GM12878 (cell line): Measurements from ENCODE around the gene RAD23B. TPM values are rescaled to one million over a fixed set of nuclear protein-coding genes. Genes with fewer than 3 reads are reported as not detected.

Experiments
- ATAC-seq: fragments of 200-7000 bp; cut with Tn5 transposase; 3 replicates; pipeline ENCODE4 v1.9.1; 2020; ENCODE audit warnings: mild to moderate bottlenecking, moderate library complexity
- BruUV-seq: library from RNA; stranded (reverse); fragments of 400-500 nt; replicated peaks from 2 replicates; lab custom pipeline; 2021; lab: Mats Ljungman, UMichigan
- CTCF ChIA-PET: fragments of 300-600 bp; sonication (Branson Sonifier 250); formaldehyde crosslinking; extraction: SDS; loops from one replicate; lab custom pipeline; 2021; ENCODE audit warnings: inconsistent platforms; lab: Yijun Ruan, JAX
- POLR2A ChIA-PET: fragments of 350-600 bp; formaldehyde crosslinking; extraction: SDS; loops from one replicate; lab custom pipeline; 2021; ENCODE audit warnings: inconsistent platforms; lab: Charles Lee
- RAD21 ChIA-PET: fragments of 300-600 bp; sonication (Branson Sonifier 250); formaldehyde crosslinking; loops from one replicate; lab custom pipeline; 2023; ENCODE audit warnings: antibody characterized with exemption; ENCODE audit not compliant: unreplicated experiment; lab: Charles Lee
- SMC1A ChIA-PET: fragments of 300-600 bp; sonication (Branson Sonifier 250); formaldehyde crosslinking; loops from one replicate; lab custom pipeline; 2023; ENCODE audit not compliant: unreplicated experiment, uncharacterized antibody; lab: Charles Lee
- DNase-seq: peaks from one replicate; pipeline ENCODE4 v3.0.0-alpha.2; 2011; ENCODE audit warnings: low read depth, low spot score
- FAIRE-seq: peaks from 3 replicates; lab custom pipeline; 2011; peaks lifted over from hg19 to GRCh38; lab: Jason Lieb, UNC
- H2AFZ ChIP-seq: 2 replicates; pipeline ENCODE4 v1.6.0; 2011; ENCODE audit warnings: low read depth, low read length, control low read depth; ENCODE audit not compliant: control insufficient read depth
- H3K27ac ChIP-seq: 2 replicates; pipeline ENCODE4 v1.5.1; 2011; ENCODE audit warnings: control low read depth; ENCODE audit not compliant: control insufficient read depth, insufficient read depth
- H3K27me3 ChIP-seq, 2 experiments: replicated peaks in 1 of 2; 2 replicates each; pipeline versions ENCODE4 v1.6.0 to v1.6.1; 2011; ENCODE audit warnings: low read length in 1 of 2; ENCODE audit not compliant: control insufficient read depth in 2 of 2, insufficient read depth in 2 of 2
- H3K36me3 ChIP-seq, 2 experiments: 2 replicates each; pipeline ENCODE4 v1.5.1; 2011; ENCODE audit warnings: low read length in 1 of 2; ENCODE audit not compliant: control insufficient read depth in 2 of 2, insufficient read depth in 2 of 2
- H3K4me1 ChIP-seq: 2 replicates; pipeline ENCODE4 v1.6.1; 2011; ENCODE audit warnings: mild to moderate bottlenecking, low read length, moderate library complexity, mixed read lengths; ENCODE audit not compliant: control insufficient read depth, insufficient read depth
- H3K4me2 ChIP-seq: 2 replicates; pipeline ENCODE4 v1.6.0; 2011; ENCODE audit warnings: control low read depth; ENCODE audit not compliant: control insufficient read depth, insufficient read depth
- H3K4me3 ChIP-seq: fragments of 200-600 bp; sonication (generic); 2 replicates; pipeline ENCODE4 v1.5.1; 2016
- H3K79me2 ChIP-seq: 2 replicates; pipeline ENCODE4 v1.6.0; 2011; ENCODE audit warnings: low read length; ENCODE audit not compliant: control insufficient read depth, insufficient read depth
- H3K9ac ChIP-seq: 2 replicates; pipeline ENCODE4 v1.8.0; 2011; ENCODE audit warnings: low read length, control low read depth, mixed read lengths; ENCODE audit not compliant: control insufficient read depth, insufficient read depth
- H3K9me3 ChIP-seq: replicated peaks from 3 replicates; pipeline ENCODE4 v1.5.1; 2011; ENCODE audit warnings: mild to moderate bottlenecking, low read length; ENCODE audit not compliant: control insufficient read depth, insufficient read depth
- H4K20me1 ChIP-seq: 2 replicates; pipeline ENCODE4 v1.6.0; 2011; ENCODE audit not compliant: control insufficient read depth, insufficient read depth
- BRCA1 ChIP-seq: IDR thresholded peaks from 2 replicates; pipeline ENCODE4 v1.6.1; 2011; ENCODE audit warnings: low read depth, low read length, improper control_type of control experiment
- CREB1 ChIP-seq: IDR thresholded peaks from 2 replicates; pipeline ENCODE4 v1.6.1; 2012; ENCODE audit warnings: low read depth, mild to moderate bottlenecking, inconsistent platforms
- EZH2 ChIP-seq: IDR thresholded peaks from 2 replicates; pipeline ENCODE4 v1.6.1; 2012; ENCODE audit warnings: low read depth, mild to moderate bottlenecking, control low read depth, inconsistent platforms, low read length, borderline replicate concordance; ENCODE audit not compliant: control insufficient read depth
- HCFC1 ChIP-seq: fragments of 150-350 bp; IDR thresholded peaks from 2 replicates; pipeline ENCODE4 v1.6.1; 2014; ENCODE audit warnings: low read length
- HDAC6 ChIP-seq: fragments of 200-600 bp; sonication (generic); IDR thresholded peaks from one replicate; pipeline ENCODE4 v1.8.0; 2017; ENCODE audit warnings: antibody characterized with exemption; ENCODE audit not compliant: unreplicated experiment
- HDGF ChIP-seq: fragments of 450-650 bp; IDR thresholded peaks from 2 replicates; pipeline ENCODE4 v1.6.1; 2016; ENCODE audit warnings: antibody characterized with exemption
- IKZF1 ChIP-seq: fragments of 450-650 bp; conservative IDR thresholded peaks from 2 replicates; pipeline ENCODE4 v1.6.1; 2017; ENCODE audit warnings: antibody characterized with exemption, mild to moderate bottlenecking
- JUNB ChIP-seq: IDR thresholded peaks from 2 replicates; pipeline ENCODE4 v1.6.1; 2016; ENCODE audit warnings: antibody characterized with exemption, mild to moderate bottlenecking
- JUND ChIP-seq: IDR thresholded peaks from 2 replicates; pipeline ENCODE4 v1.6.1; 2012; ENCODE audit warnings: low read depth, mild to moderate bottlenecking, low read length, improper control_type of control experiment, moderate library complexity
- KLF5 ChIP-seq: fragments of 450-650 bp; IDR thresholded peaks from 2 replicates; pipeline ENCODE4 v1.6.1; 2014; ENCODE audit warnings: mild to moderate bottlenecking; ENCODE audit not compliant: partially characterized antibody
- NFIC ChIP-seq: IDR thresholded peaks from 2 replicates; pipeline ENCODE4 v1.6.1; 2012; ENCODE audit warnings: low read depth, mild to moderate bottlenecking, inconsistent platforms, low read length, moderate library complexity
- NR2F1 ChIP-seq: fragments of 450-650 bp; conservative IDR thresholded peaks from 2 replicates; pipeline ENCODE4 v1.6.1; 2017; ENCODE audit warnings: mild to moderate bottlenecking
- PML ChIP-seq: IDR thresholded peaks from 2 replicates; pipeline ENCODE4 v1.6.1; 2012; ENCODE audit warnings: low read length, inconsistent platforms
- RB1 ChIP-seq: fragments of 450-650 bp; formaldehyde crosslinking; IDR thresholded peaks from 2 replicates; pipeline ENCODE4 v1.6.1; 2017; ENCODE audit warnings: mild to moderate bottlenecking, borderline replicate concordance
- SIN3A ChIP-seq: IDR thresholded peaks from 2 replicates; pipeline ENCODE4 v1.6.1; 2012; ENCODE audit warnings: low read depth, low read length, improper control_type of control experiment
- SMAD1 ChIP-seq: fragments of 450-650 bp; IDR thresholded peaks from 2 replicates; pipeline ENCODE4 v1.6.1; 2018; ENCODE audit warnings: mild to moderate bottlenecking, low read depth; ENCODE audit not compliant: partially characterized antibody
- SRF ChIP-seq, 2 experiments: IDR thresholded peaks; 2 replicates each; pipeline ENCODE4 v1.6.1; 2011; ENCODE audit warnings: low read depth in 2 of 2, low read length in 2 of 2, mild to moderate bottlenecking in 1 of 2, moderate library complexity in 1 of 2
- TARDBP ChIP-seq: IDR thresholded peaks from 2 replicates; pipeline ENCODE4 v1.6.1; 2016; ENCODE audit warnings: borderline replicate concordance
- ZNF24 ChIP-seq: fragments of 450-650 bp; IDR thresholded peaks from 2 replicates; pipeline ENCODE4 v1.6.1; 2017; ENCODE audit warnings: antibody characterized with exemption, mild to moderate bottlenecking
- ZNF622 ChIP-seq: fragments of 450-650 bp; IDR thresholded peaks from 2 replicates; pipeline ENCODE4 v1.6.1; 2017; ENCODE audit warnings: mild to moderate bottlenecking, inconsistent platforms
- ZZZ3 ChIP-seq: IDR thresholded peaks from 2 replicates; pipeline ENCODE4 v1.6.1; 2011; ENCODE audit warnings: low read depth; ENCODE audit not compliant: control insufficient read depth, insufficient read length
- WGBS: methylation state at CpG from one replicate; pipeline ENCODE4 v1.1.6; 2016; ENCODE audit warnings: low lambda C conversion rate; ENCODE audit not compliant: insufficient replicate concordance, insufficient coverage; ENCODE audit errors: missing lambda C conversion rate; 5-methylcytosine and 5-hydroxymethylcytosine counted together
- in situ Hi-C: fragments of 300-500 bp; cut with MboI; formaldehyde crosslinking; loops from 9 replicates; pipeline ENCODE4 v1.14.3; 2018; ENCODE audit warnings: mixed read lengths
- intact Hi-C: fragments of 100-400 bp; cut with micrococcal nuclease; formaldehyde crosslinking; loops from one replicate; pipeline ENCODE4 v1.14.2; 2022; ENCODE audit not compliant: unreplicated experiment
- polyA plus RNA-seq, 11 experiments: library from polyadenylated mRNA; depleted of rRNA in 4 of 11; unstranded in 6 of 11; stranded (reverse) in 5 of 11; fragments of >200 nt; fragmentation: Nextera tagmentation in 4 of 11; fragmentation: Illumina TruSeq in 1 of 11; extraction: Ambion mirVana in 4 of 11; extraction: Trizol in 1 of 11; gene quantifications; 1 replicate in 1 of 11; 2 replicates in 10 of 11; pipeline versions ENCODE4 v1.2.1 to v1.2.3, GENCODE V29; 2011 to 2016; ENCODE audit warnings: inconsistent platforms in 2 of 11, missing spikeins in 2 of 11, low read depth in 1 of 11
- total RNA-seq, 4 experiments: library from RNA; depleted of rRNA in 3 of 4; stranded (reverse); fragments of >200 nt in 3 of 4; fragmentation: Illumina TruSeq in 1 of 4; extraction: Trizol in 1 of 4; gene quantifications; 2 replicates each; pipeline versions ENCODE4 v1.2.1 to v1.2.3, GENCODE V29; 2013 to 2021
- TF ChIP-seq, protein P1 (sequence below): IDR thresholded peaks from 2 replicates; pipeline ENCODE4 v1.6.1; 2012; ENCODE audit warnings: low read depth, low read length, improper control_type of control experiment
- TF ChIP-seq, protein P2 (sequence below): fragments of 450-650 bp; IDR thresholded peaks from 2 replicates; pipeline ENCODE4 v1.6.1; 2017; ENCODE audit warnings: antibody characterized with exemption, mild to moderate bottlenecking, moderate library complexity

Gene RAD23B
- total and polyA plus RNA-seq, 10 of the 15 experiments (the other 5 are each of a cell fraction or from before 2014, with no cell fraction given) = 10.3 to 256 (median 54.6) TPM

DNA sequence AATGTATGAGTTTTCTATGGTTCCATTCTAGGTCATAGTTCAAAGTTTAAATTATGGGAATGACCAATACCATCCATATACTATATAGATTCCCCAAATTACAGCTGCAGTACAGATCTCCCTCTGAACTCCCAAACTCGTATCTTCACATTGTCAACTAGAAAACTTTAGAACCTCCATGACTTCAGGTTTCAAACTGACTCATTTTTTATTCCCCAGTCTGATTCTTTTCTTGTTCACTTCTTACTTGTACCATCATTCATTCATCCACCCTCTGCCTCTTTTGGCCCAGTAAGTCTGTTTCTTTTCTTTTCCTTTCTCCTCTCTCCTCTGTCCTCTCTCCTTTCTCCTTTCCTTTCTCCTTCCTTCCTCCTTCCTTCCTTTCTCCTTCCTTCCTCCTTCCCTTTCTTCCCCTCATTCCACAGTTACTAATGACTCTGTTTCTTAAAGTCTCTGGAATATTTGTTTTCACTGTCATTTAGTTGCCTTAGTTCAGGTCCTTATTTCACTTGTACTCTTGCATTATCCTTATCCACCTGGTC is 30.5 kb downstream of the RAD23B start:
- CTCF ChIA-PET = interaction anchor here (0.8 to 1.1 kb wide), 2 partner anchors 9 to 27 kb away, joined by 3 read pairs; no protein-coding TSS in a partner anchor
- no peak for TF ChIP-seq CREB1
- no peak for TF ChIP-seq KLF5
- TF ChIP-seq, protein P1, sequence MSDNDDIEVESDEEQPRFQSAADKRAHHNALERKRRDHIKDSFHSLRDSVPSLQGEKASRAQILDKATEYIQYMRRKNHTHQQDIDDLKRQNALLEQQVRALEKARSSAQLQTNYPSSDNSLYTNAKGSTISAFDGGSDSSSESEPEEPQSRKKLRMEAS = no peak
- no peak for TF ChIP-seq SRF (IDR thresholded peaks at IDR 0.05; ENCODE audit: low read depth in 2 of 2, low read length in 2 of 2)
- 0 out of 2 replicates have a peak, but pooled peaks have one; percentile 9 for TF ChIP-seq NR2F1
- TF ChIP-seq SIN3A = no peak
- TF ChIP-seq HDAC6 = no peak
- peak; percentile 18 for TF ChIP-seq IKZF1
- TF ChIP-seq RB1 = no peak
- TF ChIP-seq SMAD1 = no peak
- TF ChIP-seq EZH2 = no peak
- no peak for TF ChIP-seq HCFC1
- no peak for TF ChIP-seq TARDBP
- no peak; the same call in 1 of the 2 replicates for TF ChIP-seq PML
- TF ChIP-seq, protein P2, sequence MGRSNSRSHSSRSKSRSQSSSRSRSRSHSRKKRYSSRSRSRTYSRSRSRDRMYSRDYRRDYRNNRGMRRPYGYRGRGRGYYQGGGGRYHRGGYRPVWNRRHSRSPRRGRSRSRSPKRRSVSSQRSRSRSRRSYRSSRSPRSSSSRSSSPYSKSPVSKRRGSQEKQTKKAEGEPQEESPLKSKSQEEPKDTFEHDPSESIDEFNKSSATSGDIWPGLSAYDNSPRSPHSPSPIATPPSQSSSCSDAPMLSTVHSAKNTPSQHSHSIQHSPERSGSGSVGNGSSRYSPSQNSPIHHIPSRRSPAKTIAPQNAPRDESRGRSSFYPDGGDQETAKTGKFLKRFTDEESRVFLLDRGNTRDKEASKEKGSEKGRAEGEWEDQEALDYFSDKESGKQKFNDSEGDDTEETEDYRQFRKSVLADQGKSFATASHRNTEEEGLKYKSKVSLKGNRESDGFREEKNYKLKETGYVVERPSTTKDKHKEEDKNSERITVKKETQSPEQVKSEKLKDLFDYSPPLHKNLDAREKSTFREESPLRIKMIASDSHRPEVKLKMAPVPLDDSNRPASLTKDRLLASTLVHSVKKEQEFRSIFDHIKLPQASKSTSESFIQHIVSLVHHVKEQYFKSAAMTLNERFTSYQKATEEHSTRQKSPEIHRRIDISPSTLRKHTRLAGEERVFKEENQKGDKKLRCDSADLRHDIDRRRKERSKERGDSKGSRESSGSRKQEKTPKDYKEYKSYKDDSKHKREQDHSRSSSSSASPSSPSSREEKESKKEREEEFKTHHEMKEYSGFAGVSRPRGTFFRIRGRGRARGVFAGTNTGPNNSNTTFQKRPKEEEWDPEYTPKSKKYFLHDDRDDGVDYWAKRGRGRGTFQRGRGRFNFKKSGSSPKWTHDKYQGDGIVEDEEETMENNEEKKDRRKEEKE = no peak
- TF ChIP-seq ZZZ3 = no peak
- 0 out of 2 replicates have a peak, but pooled peaks have one; percentile 16 for TF ChIP-seq NFIC
- TF ChIP-seq BRCA1 = no peak
- no peak for TF ChIP-seq ZNF622
- peak; percentile 92 for TF ChIP-seq ZNF24
- no peak for TF ChIP-seq JUND
- TF ChIP-seq HDGF = peak; percentile 25; the same call in 1 of the 2 replicates
- peak; percentile 58; the same call in 1 of the 2 replicates for TF ChIP-seq JUNB
- SMC1A ChIA-PET = interaction anchor here (0.7 to 1.9 kb wide), 6 partner anchors 14 to 53 kb away, joined by 3 to 6 read pairs (median 3); no protein-coding TSS in a partner anchor
- POLR2A ChIA-PET = interaction anchor here (0.5 to 0.9 kb wide), 4 partner anchors 18 to 94 kb away, joined by 3 read pairs; no protein-coding TSS in a partner anchor
- H3K9me3 ChIP-seq = no peaks in the 10 kb centered on the region
- no peaks in the 10 kb centered on the region for H3K27me3 ChIP-seq
- H4K20me1 ChIP-seq = no peaks in the 10 kb centered on the region; the same call in 1 of the 2 replicates
- ATAC-seq = peak; percentile 23; the same call in 2 of the 3 replicates
- no peak overlapping the region for H3K4me2 ChIP-seq
- peaks cover 10 to 34% of the 10 kb centered on the region in 2 experiments for H3K36me3 ChIP-seq
- H3K4me1 ChIP-seq = peaks cover 10% of the 10 kb centered on the region
- H3K9ac ChIP-seq = no peak overlapping the region
- 53% methylated on average over 1 of the region's 1 CpG for WGBS
- H3K79me2 ChIP-seq = peaks cover 51% of the 10 kb centered on the region
- no peak overlapping the region for H3K27ac ChIP-seq
- in situ Hi-C loops = no loop called here
- FAIRE-seq = no peak
- intact Hi-C loops = no loop called here
- no peak overlapping the region for H3K4me3 ChIP-seq
- H2AFZ ChIP-seq = no peak overlapping the region
- no TSS peak for BruUV-seq
- RAD21 ChIA-PET = interaction anchor here (1.1 to 1.5 kb wide), 3 partner anchors 9 to 141 kb away, joined by 3 to 6 read pairs (median 3); partner anchors contain the start of gene RAD23B
- DNase-seq = no peak
